ENCODE measurements around the gene IL25.
"Not testable (repeated sequence)": the region's sequence is repeated elsewhere in the genome, so short reads cannot be mapped to it uniquely, and the experiment has no call there.

The IL25 gene

DNA sequence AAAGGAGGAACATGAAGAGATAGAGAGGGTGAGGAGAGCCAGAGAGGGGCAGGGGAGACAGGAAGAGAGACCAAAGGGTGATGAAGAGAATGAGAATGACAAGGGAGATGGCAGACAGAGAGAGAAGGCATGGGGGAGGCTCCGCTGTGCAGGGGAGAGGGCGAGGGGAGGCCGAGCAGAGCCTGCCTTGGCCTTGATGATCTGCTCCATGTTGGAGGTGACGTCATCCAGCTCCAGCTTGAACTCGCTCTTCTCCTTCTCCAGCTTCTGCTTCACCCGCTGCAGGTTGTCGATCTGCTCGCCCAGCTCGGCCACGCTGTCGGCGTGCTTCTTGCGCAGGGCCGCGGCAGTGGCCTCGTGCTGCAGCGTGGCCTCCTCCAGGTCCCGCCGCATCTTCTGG is 17.3 kb downstream of the IL25 start:
- H3K27me3 Mint-ChIP-seq: peaks cover 45% of the 10 kb centered on the region
- ATAC-seq (replicated peaks; ENCODE audit: extremely low read depth, poor library complexity, severe bottlenecking); H3K9me3 Mint-ChIP-seq; H3K27ac Mint-ChIP-seq (ENCODE audit: low read depth); H3K4me3 Mint-ChIP-seq; H3K4me1 Mint-ChIP-seq; DNase-seq (ENCODE audit: low spot score in 2 of 2); H3K36me3 Mint-ChIP-seq (ENCODE audit: insufficient read depth): not testable (repeated sequence)

DNA sequence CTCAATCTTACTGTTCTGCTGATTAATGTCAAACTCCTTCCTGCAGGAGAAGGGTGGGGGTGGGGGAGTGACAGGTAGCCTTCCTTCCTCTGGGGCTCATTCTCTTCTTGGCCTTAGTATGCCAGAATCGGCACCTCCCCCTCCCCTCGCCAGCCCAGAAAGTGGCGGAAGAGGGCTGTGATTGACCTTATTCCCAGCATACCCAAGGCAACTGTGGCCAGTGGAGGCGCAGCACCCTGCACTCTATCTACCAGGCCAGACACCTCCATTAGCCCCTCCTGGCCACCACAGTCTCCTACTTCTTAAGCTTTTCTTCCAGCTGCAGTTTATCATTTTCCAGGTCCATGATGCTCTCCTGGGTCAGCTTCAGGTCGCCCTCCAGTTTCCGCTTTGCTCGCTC is 20.0 kb downstream of the IL25 start:
- H3K4me3 Mint-ChIP-seq: no peak overlapping the region
- H3K4me1 Mint-ChIP-seq: no peaks in the 10 kb centered on the region
- no peaks in the 10 kb centered on the region for H3K9me3 Mint-ChIP-seq
- H3K36me3 Mint-ChIP-seq (ENCODE audit: insufficient read depth): peaks cover 3% of the 10 kb centered on the region
- DNase-seq (ENCODE audit: low spot score in 2 of 2) (no peak), ATAC-seq (replicated peaks; ENCODE audit: extremely low read depth, poor library complexity, severe bottlenecking) (no peak)
- peaks cover 45% of the 10 kb centered on the region for H3K27me3 Mint-ChIP-seq
- H3K27ac Mint-ChIP-seq (ENCODE audit: low read depth): no peak overlapping the region

DNA sequence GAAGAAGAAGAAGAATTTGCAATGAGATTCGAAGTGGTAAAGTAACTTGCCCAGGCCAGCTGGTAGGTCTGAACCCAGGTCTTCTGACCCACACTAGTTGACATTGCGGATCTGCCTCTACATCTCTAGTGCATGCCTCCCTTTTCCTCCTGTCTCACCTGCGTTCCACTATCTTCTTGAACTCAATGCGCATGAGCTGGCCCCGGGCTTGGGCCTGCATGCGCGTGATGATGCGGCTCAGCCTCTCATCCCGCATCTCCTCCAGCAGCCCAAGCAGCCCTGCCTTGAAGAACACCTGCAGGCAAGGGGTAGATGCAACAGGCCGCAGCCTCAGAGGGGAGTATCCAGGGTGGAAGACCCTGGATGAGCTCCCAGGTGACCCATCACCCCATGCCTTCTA is 23.5 kb downstream of the IL25 start:
- Mint-ChIP-seq H3K4me1 (no peaks in the 10 kb centered on the region), H3K36me3 (ENCODE audit: insufficient read depth) (peaks cover 3% of the 10 kb centered on the region), H3K27me3 (peaks cover 19% of the 10 kb centered on the region), H3K9me3 (no peaks in the 10 kb centered on the region), H3K4me3 (no peak overlapping the region), H3K27ac (ENCODE audit: low read depth) (no peak overlapping the region)
- DNase-seq (ENCODE audit: low spot score in 2 of 2) (no peak), ATAC-seq (replicated peaks; ENCODE audit: extremely low read depth, poor library complexity, severe bottlenecking) (no peak)

DNA sequence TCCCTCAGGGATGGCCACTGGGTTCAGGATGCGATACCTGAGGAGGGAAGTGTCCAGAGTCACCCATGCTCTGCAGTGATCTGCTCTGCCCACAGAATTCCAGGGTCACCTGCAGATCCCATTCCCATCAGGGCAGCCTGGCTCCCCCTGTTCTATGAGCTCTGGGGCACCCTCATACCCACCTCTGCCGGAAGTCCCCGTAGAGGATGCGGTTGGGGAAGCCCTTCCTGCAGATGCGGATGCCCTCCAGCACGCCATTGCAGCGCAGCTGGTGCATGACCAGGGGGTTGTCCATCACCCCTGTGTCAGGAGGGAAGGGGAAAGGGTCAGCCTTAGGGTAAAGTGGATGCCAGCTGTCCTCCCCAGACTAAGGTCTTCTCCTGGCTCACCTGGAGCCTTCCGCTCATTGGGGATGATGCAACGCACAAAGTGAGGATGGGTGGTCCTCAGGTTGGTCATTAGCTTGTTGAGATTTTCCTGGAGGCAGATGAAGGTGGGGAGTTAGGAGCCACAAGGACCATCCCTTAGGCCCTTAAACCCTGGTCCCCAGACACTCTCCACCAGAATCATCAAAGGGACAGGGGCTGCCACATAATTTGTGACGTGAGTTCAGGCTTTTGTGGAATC is 24.3 kb downstream of the IL25 start:
- ATAC-seq (replicated peaks; ENCODE audit: extremely low read depth, poor library complexity, severe bottlenecking): no peak
- H3K4me3 Mint-ChIP-seq: no peak overlapping the region
- DNase-seq (ENCODE audit: low spot score in 2 of 2): no peak
- peaks cover 20% of the 10 kb centered on the region for H3K27me3 Mint-ChIP-seq
- H3K9me3 Mint-ChIP-seq: no peaks in the 10 kb centered on the region
- no peak overlapping the region for H3K27ac Mint-ChIP-seq (ENCODE audit: low read depth)
- H3K36me3 Mint-ChIP-seq (ENCODE audit: insufficient read depth): peaks cover 3% of the 10 kb centered on the region
- no peaks in the 10 kb centered on the region for H3K4me1 Mint-ChIP-seq

DNA sequence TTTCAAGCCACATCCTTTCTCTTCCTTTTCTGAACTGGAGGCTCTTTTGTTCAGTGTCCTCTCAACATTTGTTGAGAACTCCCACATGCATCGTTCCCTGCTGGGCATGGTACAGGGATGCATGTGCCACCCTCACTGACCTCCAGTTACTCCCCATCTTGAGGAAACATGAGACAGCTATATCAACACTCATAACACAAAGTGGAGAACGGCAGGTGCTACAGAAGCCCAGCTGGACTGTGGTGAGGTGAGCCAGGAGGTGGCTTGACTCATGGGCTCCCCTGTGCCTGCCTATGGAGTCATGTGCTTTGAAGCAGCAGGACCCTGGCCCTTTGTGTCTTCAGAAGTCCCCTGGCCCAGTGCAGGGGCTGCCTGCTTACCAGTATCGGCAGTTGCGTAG is 25.7 kb downstream of the IL25 start:
- H3K9me3 Mint-ChIP-seq: no peaks in the 10 kb centered on the region
- no peak for DNase-seq (ENCODE audit: low spot score in 2 of 2)
- no peak overlapping the region for H3K4me3 Mint-ChIP-seq
- no peak for ATAC-seq (replicated peaks; ENCODE audit: extremely low read depth, poor library complexity, severe bottlenecking)
- H3K27ac Mint-ChIP-seq (ENCODE audit: low read depth): no peak overlapping the region
- H3K36me3 Mint-ChIP-seq (ENCODE audit: insufficient read depth): no peaks in the 10 kb centered on the region
- H3K4me1 Mint-ChIP-seq: no peaks in the 10 kb centered on the region
- peaks cover 35% of the 10 kb centered on the region for H3K27me3 Mint-ChIP-seq

DNA sequence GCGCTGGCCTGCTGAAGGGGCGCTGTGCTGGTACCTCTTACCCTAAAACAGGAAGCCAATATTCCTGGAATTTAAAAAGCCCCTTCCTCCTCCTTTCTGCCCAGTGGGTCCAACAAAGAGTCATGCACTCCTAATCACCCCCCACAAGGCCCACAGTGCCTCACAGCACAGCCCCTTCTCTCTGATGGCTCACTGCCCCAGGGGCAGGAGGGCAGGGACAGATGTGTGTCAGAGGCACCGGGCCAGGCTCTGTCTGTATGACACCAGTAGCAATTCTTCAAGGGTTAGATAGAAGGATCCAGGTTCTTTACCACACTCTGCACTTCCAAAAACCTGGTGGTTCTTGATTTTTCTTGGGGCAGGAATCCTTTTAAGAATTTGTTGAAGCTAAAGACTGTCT is 26.5 kb downstream of the IL25 start:
- no peaks in the 10 kb centered on the region for H3K36me3 Mint-ChIP-seq (ENCODE audit: insufficient read depth)
- peaks cover 42% of the 10 kb centered on the region for H3K27me3 Mint-ChIP-seq
- no peaks in the 10 kb centered on the region for H3K9me3 Mint-ChIP-seq
- H3K27ac Mint-ChIP-seq (ENCODE audit: low read depth): no peak overlapping the region
- ATAC-seq (replicated peaks; ENCODE audit: extremely low read depth, poor library complexity, severe bottlenecking) (no peak), DNase-seq (ENCODE audit: low spot score in 2 of 2) (no peak)
- no peak overlapping the region for H3K4me3 Mint-ChIP-seq
- H3K4me1 Mint-ChIP-seq: no peaks in the 10 kb centered on the region

DNA sequence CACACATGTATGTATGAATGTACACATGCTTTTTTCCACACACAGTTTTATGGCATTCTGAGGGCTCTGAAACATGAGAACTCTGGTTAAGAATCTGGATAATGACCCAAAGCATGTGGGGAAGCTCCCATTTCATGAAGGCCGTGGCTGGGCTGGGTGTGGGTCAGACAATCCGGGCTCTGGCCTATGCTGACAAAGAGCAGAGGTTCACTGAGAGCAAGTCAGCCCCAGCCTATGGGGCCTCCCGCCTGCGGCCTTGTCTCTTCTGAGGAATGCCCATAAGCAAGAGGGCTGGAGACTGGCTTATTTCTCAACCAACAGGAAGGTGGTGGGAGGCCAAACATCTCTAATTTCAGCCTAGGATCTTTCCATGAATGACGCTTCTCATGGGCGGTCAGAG is 27.0 kb downstream of the IL25 start:
- Mint-ChIP-seq H3K4me3 (no peak overlapping the region), H3K4me1 (no peaks in the 10 kb centered on the region), H3K27me3 (peaks cover 42% of the 10 kb centered on the region), H3K36me3 (ENCODE audit: insufficient read depth) (no peaks in the 10 kb centered on the region), H3K27ac (ENCODE audit: low read depth) (no peak overlapping the region), H3K9me3 (no peaks in the 10 kb centered on the region)
- DNase-seq (ENCODE audit: low spot score in 2 of 2): no peak
- no peak for ATAC-seq (replicated peaks; ENCODE audit: extremely low read depth, poor library complexity, severe bottlenecking)

DNA sequence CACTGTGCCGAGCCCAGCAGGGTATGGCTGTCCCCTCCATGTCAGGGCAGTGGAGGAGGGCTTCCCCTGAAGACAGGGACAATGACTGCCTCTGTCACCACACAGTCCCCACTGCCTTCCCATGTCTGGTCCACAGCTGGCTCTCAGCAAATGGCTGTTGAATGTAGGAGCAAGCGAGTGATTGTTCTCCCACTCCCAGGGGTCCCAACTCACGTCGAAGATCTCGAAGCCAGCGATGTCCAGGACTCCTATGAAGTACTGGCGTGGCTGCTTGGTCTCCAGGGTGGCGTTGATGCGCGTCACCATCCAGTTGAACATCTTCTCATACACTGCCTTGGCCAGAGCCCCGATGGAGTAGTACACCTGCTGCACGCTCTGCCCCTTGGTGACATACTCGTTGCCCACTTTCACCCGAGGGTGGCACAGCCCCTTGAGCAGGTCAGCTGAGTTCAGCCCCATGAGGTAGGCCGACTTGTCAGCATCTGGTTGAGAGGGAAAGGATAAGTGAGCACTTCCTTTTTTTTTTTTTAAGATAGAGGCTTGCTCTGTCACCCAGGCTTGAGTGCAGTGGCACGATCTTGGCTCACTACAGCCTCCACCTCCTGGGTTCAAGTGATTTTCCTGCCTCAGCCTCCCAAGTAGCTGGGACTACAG is 28.0 kb downstream of the IL25 start:
- not testable (repeated sequence) for DNase-seq (ENCODE audit: low spot score in 2 of 2); H3K9me3 Mint-ChIP-seq; ATAC-seq (replicated peaks; ENCODE audit: extremely low read depth, poor library complexity, severe bottlenecking); H3K27ac Mint-ChIP-seq (ENCODE audit: low read depth); H3K4me3 Mint-ChIP-seq; H3K4me1 Mint-ChIP-seq; H3K36me3 Mint-ChIP-seq (ENCODE audit: insufficient read depth)
- peaks cover 38% of the 10 kb centered on the region for H3K27me3 Mint-ChIP-seq

DNA sequence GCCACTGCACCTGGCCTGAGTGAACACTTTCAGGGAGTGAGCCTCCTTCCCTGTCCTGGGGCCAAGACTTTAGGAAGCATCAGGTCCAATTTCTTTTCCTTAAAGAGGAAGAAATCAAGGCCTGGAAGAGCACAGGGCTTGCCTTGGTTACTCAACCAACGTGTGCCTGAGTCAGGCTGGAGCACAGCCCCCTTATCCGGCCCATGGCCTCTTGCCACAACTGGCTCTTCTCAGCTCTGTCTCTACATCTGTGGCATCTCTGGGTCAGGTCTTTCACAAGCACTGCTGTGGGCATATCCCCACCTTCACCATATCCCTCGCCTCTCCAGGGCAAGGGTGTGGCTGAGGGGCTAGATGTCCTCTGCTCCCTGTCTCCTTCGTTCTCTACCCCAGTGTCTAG is 28.7 kb downstream of the IL25 start:
- DNase-seq (ENCODE audit: low spot score in 2 of 2) (no peak), ATAC-seq (replicated peaks; ENCODE audit: extremely low read depth, poor library complexity, severe bottlenecking) (no peak)
- no peak overlapping the region for H3K27ac Mint-ChIP-seq (ENCODE audit: low read depth)
- H3K4me1 Mint-ChIP-seq: no peaks in the 10 kb centered on the region
- no peak overlapping the region for H3K4me3 Mint-ChIP-seq
- no peaks in the 10 kb centered on the region for H3K9me3 Mint-ChIP-seq
- H3K27me3 Mint-ChIP-seq: peaks cover 45% of the 10 kb centered on the region
- H3K36me3 Mint-ChIP-seq (ENCODE audit: insufficient read depth): peaks cover 2% of the 10 kb centered on the region

DNA sequence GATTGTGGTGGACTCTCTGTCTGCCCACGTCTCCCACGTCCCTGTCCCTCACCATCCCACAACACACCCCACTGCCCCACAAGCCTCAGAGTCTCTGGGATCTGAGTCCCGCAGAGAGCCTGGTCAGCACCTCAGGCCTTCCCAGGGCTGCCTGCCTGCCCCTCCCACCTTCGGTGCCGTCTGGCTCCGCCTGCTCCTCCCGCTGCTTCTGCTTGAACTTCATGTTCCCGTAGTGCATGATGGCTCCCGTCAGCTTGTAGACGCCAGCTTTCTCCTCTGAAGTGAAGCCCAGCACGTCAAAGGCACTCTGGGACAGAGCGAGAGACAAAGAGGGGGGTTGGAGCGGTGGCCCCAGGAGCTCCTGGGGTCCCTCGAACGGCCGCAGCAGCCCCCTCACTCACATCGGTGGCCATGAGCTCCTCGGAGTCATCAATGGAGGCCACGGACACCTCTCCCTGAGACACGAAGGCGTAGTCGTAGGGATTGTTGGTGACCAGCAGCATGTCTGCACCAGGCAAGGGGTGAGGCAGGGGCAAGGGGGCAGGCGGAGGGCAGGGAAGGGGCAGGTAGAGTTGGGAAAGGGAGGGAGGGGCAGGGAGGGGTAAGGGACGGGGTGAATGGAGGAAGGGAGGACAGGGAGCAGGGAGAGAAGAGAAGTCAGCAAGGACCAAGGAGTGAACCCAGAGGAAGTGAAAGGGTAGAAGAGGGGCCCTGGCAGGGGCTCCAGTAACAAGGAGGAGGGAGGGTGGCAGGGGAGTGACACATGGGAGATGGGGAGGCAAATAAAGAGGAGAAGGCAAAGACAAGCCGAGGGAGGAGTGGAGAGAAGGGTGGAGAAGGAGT is 29.9 kb downstream of the IL25 start:
- H3K4me1 Mint-ChIP-seq: no peaks in the 10 kb centered on the region
- DNase-seq (ENCODE audit: low spot score in 2 of 2): no peak
- no peak overlapping the region for H3K27ac Mint-ChIP-seq (ENCODE audit: low read depth)
- no peak overlapping the region for H3K4me3 Mint-ChIP-seq
- H3K9me3 Mint-ChIP-seq: no peaks in the 10 kb centered on the region
- H3K27me3 Mint-ChIP-seq: peaks cover 57% of the 10 kb centered on the region
- ATAC-seq (replicated peaks; ENCODE audit: extremely low read depth, poor library complexity, severe bottlenecking): no peak
- H3K36me3 Mint-ChIP-seq (ENCODE audit: insufficient read depth): peaks cover 2% of the 10 kb centered on the region

DNA sequence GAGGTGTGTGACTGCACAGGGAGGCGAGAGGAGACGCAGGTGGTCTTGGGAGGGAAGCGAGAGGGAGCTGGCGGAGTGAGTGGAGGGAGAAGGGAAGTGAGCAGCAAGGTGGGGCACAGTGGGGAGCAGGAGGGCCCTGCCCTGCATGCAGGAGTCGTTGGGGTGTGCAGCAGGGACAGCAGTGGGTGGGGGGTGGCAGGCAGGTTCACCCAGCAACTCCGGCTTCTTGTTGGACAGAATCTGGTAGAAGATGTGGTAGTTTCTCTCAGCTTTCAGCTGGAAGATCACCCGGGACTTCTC is 30.5 kb downstream of the IL25 start:
- no peak for DNase-seq (ENCODE audit: low spot score in 2 of 2)
- H3K27ac Mint-ChIP-seq (ENCODE audit: low read depth): no peak overlapping the region
- H3K27me3 Mint-ChIP-seq: peaks cover 59% of the 10 kb centered on the region
- H3K4me1 Mint-ChIP-seq: no peaks in the 10 kb centered on the region
- ATAC-seq (replicated peaks; ENCODE audit: extremely low read depth, poor library complexity, severe bottlenecking): no peak
- H3K4me3 Mint-ChIP-seq: no peak overlapping the region
- no peaks in the 10 kb centered on the region for H3K9me3 Mint-ChIP-seq
- peaks cover 2% of the 10 kb centered on the region for H3K36me3 Mint-ChIP-seq (ENCODE audit: insufficient read depth)

DNA sequence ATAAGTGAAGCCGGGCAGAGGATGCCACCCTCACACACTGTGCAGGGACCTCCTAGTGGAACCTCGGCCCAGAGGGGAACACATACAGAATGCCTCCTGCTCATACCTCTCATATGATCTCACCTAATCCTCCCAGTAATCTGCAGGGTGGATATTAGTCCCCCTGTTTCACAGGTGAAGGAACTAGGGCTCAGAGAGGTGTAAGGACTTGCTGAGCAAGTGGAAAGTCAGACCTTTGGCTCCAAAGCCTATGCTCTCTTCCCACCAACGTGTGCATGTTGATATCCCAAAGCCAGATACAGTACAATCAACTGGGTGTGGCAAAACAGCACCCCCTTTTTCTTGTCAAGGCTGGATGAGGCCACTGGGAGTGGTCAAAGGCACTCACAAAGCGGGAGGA is 31.3 kb downstream of the IL25 start:
- ATAC-seq (replicated peaks; ENCODE audit: extremely low read depth, poor library complexity, severe bottlenecking) (no peak), DNase-seq (ENCODE audit: low spot score in 2 of 2) (no peak)
- peaks cover 62% of the 10 kb centered on the region for H3K27me3 Mint-ChIP-seq
- no peaks in the 10 kb centered on the region for H3K4me1 Mint-ChIP-seq
- H3K4me3 Mint-ChIP-seq: no peak overlapping the region
- no peaks in the 10 kb centered on the region for H3K9me3 Mint-ChIP-seq
- H3K27ac Mint-ChIP-seq (ENCODE audit: low read depth): no peak overlapping the region
- H3K36me3 Mint-ChIP-seq (ENCODE audit: insufficient read depth): peaks cover 2% of the 10 kb centered on the region

DNA sequence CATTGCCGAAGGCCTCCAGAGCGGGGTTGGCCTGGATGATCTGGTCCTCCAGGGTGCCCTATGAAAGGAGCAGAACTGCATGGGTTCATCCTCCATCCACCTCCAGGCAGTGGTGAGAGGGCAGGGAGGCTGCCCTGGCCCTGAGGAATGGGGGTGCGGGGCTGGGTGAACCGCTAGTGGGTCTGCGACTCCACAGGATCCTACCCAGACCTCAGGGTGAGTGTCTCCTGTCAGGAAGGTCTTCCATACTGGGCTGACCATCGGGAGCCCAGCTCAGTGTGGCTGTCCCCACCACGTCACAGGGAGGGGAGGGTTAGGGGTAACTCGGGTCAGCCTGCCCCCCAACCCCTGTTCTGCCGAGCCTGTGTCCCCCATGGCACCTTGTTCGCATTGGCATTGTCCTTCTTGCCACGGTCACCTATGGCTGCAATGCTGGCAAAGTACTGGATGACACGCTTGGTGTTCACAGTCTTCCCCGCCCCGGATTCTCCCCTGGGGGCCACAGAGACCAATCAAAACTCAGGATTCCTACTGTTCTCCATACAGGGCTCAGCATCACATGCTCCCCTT is 31.8 kb downstream of the IL25 start:
- peaks cover 67% of the 10 kb centered on the region for H3K27me3 Mint-ChIP-seq
- no peaks in the 10 kb centered on the region for H3K4me1 Mint-ChIP-seq
- H3K9me3 Mint-ChIP-seq: no peaks in the 10 kb centered on the region
- peaks cover 2% of the 10 kb centered on the region for H3K36me3 Mint-ChIP-seq (ENCODE audit: insufficient read depth)
- H3K4me3 Mint-ChIP-seq: no peak overlapping the region
- DNase-seq (ENCODE audit: low spot score in 2 of 2): no peak
- H3K27ac Mint-ChIP-seq (ENCODE audit: low read depth): no peak overlapping the region
- ATAC-seq (replicated peaks; ENCODE audit: extremely low read depth, poor library complexity, severe bottlenecking): no peak
